Muscle of leg (tissue), 11 donors: ENCODE data around the gene MTRFR. TPM values are rescaled to one million over a fixed set of nuclear protein-coding genes. Genes with fewer than 3 reads are reported as not detected.

Experiments
- DNase-seq: peaks from one replicate; pipeline ENCODE4 v3.0.0; 2013
- H3K27ac ChIP-seq: one replicate; pipeline ENCODE4 v1.5.1; 2013; ENCODE audit warnings: mild to moderate bottlenecking, low read length, control low read depth
- H3K27me3 ChIP-seq: one replicate; pipeline ENCODE4 v1.6.1; 2013; ENCODE audit warnings: low read length; ENCODE audit not compliant: control insufficient read depth, insufficient read depth
- H3K36me3 ChIP-seq: one replicate; pipeline ENCODE4 v1.6.1; 2013; ENCODE audit warnings: low read length; ENCODE audit not compliant: control insufficient read depth, insufficient read depth
- H3K4me1 ChIP-seq: one replicate; pipeline ENCODE4 v1.6.1; 2013; ENCODE audit warnings: low read length; ENCODE audit not compliant: control insufficient read depth, insufficient read depth
- H3K4me3 ChIP-seq: one replicate; pipeline ENCODE4 v1.5.1; 2013; ENCODE audit warnings: low read length, control low read depth
- H3K9me3 ChIP-seq: replicated peaks from 2 replicates; pipeline ENCODE4 v1.6.1; 2013; ENCODE audit warnings: low read depth, low read length; ENCODE audit not compliant: control insufficient read depth
- WGBS: methylation state at CpG from one replicate; pipeline ENCODE4 v1.1.5; 2013; ENCODE audit warnings: missing lambda C conversion rate; ENCODE audit not compliant: insufficient coverage; 5-methylcytosine and 5-hydroxymethylcytosine counted together
- polyA plus RNA-seq, 8 donors: library from polyadenylated mRNA; unstranded; fragments of 120-200 nt; gene quantifications; one replicate each; pipeline versions ENCODE4 v1.2.1 to v1.2.3, GENCODE V29; 2013; ENCODE audit warnings: inconsistent platforms in 1 of 8, low replicate concordance in 1 of 8; ENCODE audit not compliant: insufficient read length in 8 of 8, insufficient read depth in 1 of 8
- total RNA-seq: library from RNA; stranded (reverse); fragments of 120-200 nt; gene quantifications from one replicate; pipeline ENCODE4 v1.2.4, GENCODE V29; 2013

Gene MTRFR
- total and polyA plus RNA-seq, 9 donors: 9.7 to 19.4 (median 15.8) TPM

GRCh38 chr12:123284669-123285068 is 51.4 kb downstream of the MTRFR start:
- no peaks in the 10 kb centered on the region for H3K36me3 ChIP-seq
- DNase-seq: no peak
- no peak overlapping the region for H3K4me3 ChIP-seq
- WGBS: no CpG with 5 or more reads among the region's 4 CpGs
- H3K27ac ChIP-seq: no peak overlapping the region
- H3K9me3 ChIP-seq: no peaks in the 10 kb centered on the region
- no peaks in the 10 kb centered on the region for H3K4me1 ChIP-seq
- H3K27me3 ChIP-seq: no peaks in the 10 kb centered on the region

- H3K4me1 ChIP-seq: no peaks in the 10 kb centered on the region
- WGBS: 77% methylated on average over 4 of the region's 9 CpGs
- H3K4me3 ChIP-seq: no peak overlapping the region
- no peak for DNase-seq
- H3K36me3 ChIP-seq: peaks cover 13% of the 10 kb centered on the region
- H3K27me3 ChIP-seq: no peaks in the 10 kb centered on the region
- H3K9me3 ChIP-seq: no peaks in the 10 kb centered on the region
- H3K27ac ChIP-seq: no peak overlapping the region
Observed at GRCh38 chr12:123286652-123287373, 53.6 kb downstream of the MTRFR start.

- 95% methylated on average over 8 of the region's 20 CpGs for WGBS
Observed at GRCh38 chr12:123288751-123289346, 55.6 kb downstream of the MTRFR start.

GRCh38 chr12:123289911-123290310 is 56.7 kb downstream of the MTRFR start:
- no peaks in the 10 kb centered on the region for H3K9me3 ChIP-seq
- no peaks in the 10 kb centered on the region for H3K27me3 ChIP-seq
- H3K4me1 ChIP-seq: no peaks in the 10 kb centered on the region
- H3K27ac ChIP-seq: no peak overlapping the region
- peaks cover 36% of the 10 kb centered on the region for H3K36me3 ChIP-seq
- no peak for DNase-seq
- 87% methylated on average over 9 of the region's 11 CpGs for WGBS
- no peak overlapping the region for H3K4me3 ChIP-seq

More at GRCh38 chr12:123288751-123289346, 55.6 kb downstream of the MTRFR start:
- DNase-seq: no peak
- peaks cover 28% of the 10 kb centered on the region for H3K36me3 ChIP-seq
- H3K4me1 ChIP-seq: no peaks in the 10 kb centered on the region
- no peaks in the 10 kb centered on the region for H3K9me3 ChIP-seq
- H3K27me3 ChIP-seq: no peaks in the 10 kb centered on the region
- H3K27ac ChIP-seq: no peak overlapping the region
- no peak overlapping the region for H3K4me3 ChIP-seq

GRCh38 chr12:123293178-123293760 is 60.0 kb downstream of the MTRFR start:
- Histone ChIP-seq H3K4me1 (no peaks in the 10 kb centered on the region), H3K27ac (no peak overlapping the region), H3K4me3 (no peak overlapping the region), H3K27me3 (no peaks in the 10 kb centered on the region), H3K9me3 (no peaks in the 10 kb centered on the region), H3K36me3 (peaks cover 61% of the 10 kb centered on the region)
- no peak for DNase-seq
- 94% methylated on average over 9 of the region's 9 CpGs for WGBS

- no peaks in the 10 kb centered on the region for H3K4me1 ChIP-seq
Observed at GRCh38 chr12:123305136-123305535, 71.9 kb downstream of the MTRFR start.

GRCh38 chr12:123306200-123306599 is 73.0 kb downstream of the MTRFR start:
- Histone ChIP-seq H3K4me1 (no peaks in the 10 kb centered on the region), H3K4me3 (no peak overlapping the region), H3K9me3 (no peaks in the 10 kb centered on the region), H3K27ac (no peak overlapping the region), H3K27me3 (no peaks in the 10 kb centered on the region), H3K36me3 (peaks cover 65% of the 10 kb centered on the region)
- DNase-seq: no peak
- WGBS: 100% methylated on average over 1 of the region's 3 CpGs

More at GRCh38 chr12:123305136-123305535, 71.9 kb downstream of the MTRFR start:
- DNase-seq: no peak
- Histone ChIP-seq H3K36me3 (peaks cover 63% of the 10 kb centered on the region), H3K4me3 (no peak overlapping the region), H3K27me3 (no peaks in the 10 kb centered on the region), H3K27ac (no peak overlapping the region), H3K9me3 (no peaks in the 10 kb centered on the region)
- WGBS: no CpG with 5 or more reads among the region's 3 CpGs

Other genes starting within 250 kb of the MTRFR start
- 3.0 TPM for gene PITPNM2, start 82.3 kb upstream of the MTRFR start, total RNA-seq
- gene PITPNM2, start 82.3 kb upstream of the MTRFR start, polyA plus RNA-seq: 1 to 10 TPM; 4.5 to 6.5 (median 5.7) TPM
- 37.5 TPM for gene MPHOSPH9, start 295 bp upstream of the MTRFR start, total RNA-seq
- gene MPHOSPH9, start 295 bp upstream of the MTRFR start, polyA plus RNA-seq: 10 to 100 TPM; 14.6 to 24.8 (median 18.3) TPM
- 154 TPM for gene CDK2AP1, start 38.4 kb downstream of the MTRFR start, total RNA-seq
- gene CDK2AP1, start 38.4 kb downstream of the MTRFR start, polyA plus RNA-seq: 100 to 1,000 TPM; 178 to 261 (median 207) TPM
- 18.3 TPM for gene SBNO1, start 131.4 kb downstream of the MTRFR start, total RNA-seq
- 10 to 100 TPM in 7 of 8 donors, 1 to 10 TPM in 1; 9.8 to 19.9 (median 16.2) TPM for gene SBNO1, start 131.4 kb downstream of the MTRFR start, polyA plus RNA-seq
- 23.5 TPM for gene KMT5A, start 150.7 kb downstream of the MTRFR start, total RNA-seq
- gene KMT5A, start 150.7 kb downstream of the MTRFR start, polyA plus RNA-seq: 10 to 100 TPM; 27.1 to 36.0 (median 32.9) TPM
- 1.2 TPM for gene RILPL2, start 203.2 kb downstream of the MTRFR start, total RNA-seq
- gene RILPL2, start 203.2 kb downstream of the MTRFR start, polyA plus RNA-seq: 1 to 10 TPM; 1.2 to 2.2 (median 1.6) TPM
- gene SNRNP35, start 224.7 kb downstream of the MTRFR start, total RNA-seq: 25.5 TPM
- gene SNRNP35, start 224.7 kb downstream of the MTRFR start, polyA plus RNA-seq: 10 to 100 TPM; 23.1 to 34.2 (median 31.3) TPM